Loucy (cell line): ENCODE data around the gene SV2A.

ENCODE experiments used
- CTCF ChIP-seq: fragments of 200-600 bp; sonication (generic); conservative IDR thresholded peaks from 2 replicates; pipeline ENCODE4 v1.5.1; 2014; ENCODE audit warnings: mild to moderate bottlenecking, antibody characterized with exemption, low read length
- EZH2phosphoT487 ChIP-seq: fragments of 200-600 bp; IDR thresholded peaks from 2 replicates; pipeline ENCODE4 v1.6.1; 2018; ENCODE audit warnings: antibody characterized with exemption, mild to moderate bottlenecking, moderate library complexity, borderline replicate concordance

GRCh38 chr1:149903836-149904491 is 13.7 kb downstream of the SV2A start:
- no peak for TF ChIP-seq CTCF
- no peak for TF ChIP-seq EZH2phosphoT487
